SH-SY5Y (cell line): ENCODE data around the gene TSPAN4.

Experiments
- GATA2 ChIP-seq: IDR thresholded peaks from 2 replicates; pipeline ENCODE4 v1.6.1; 2011; ENCODE audit warnings: mild to moderate bottlenecking, low read depth, low read length
- GATA3 ChIP-seq: IDR thresholded peaks from 2 replicates; pipeline ENCODE4 v1.6.1; 2011; ENCODE audit warnings: low read depth, mild to moderate bottlenecking, low read length, moderate library complexity

GRCh38 chr11:909406-909805, 66.8 kb downstream of the TSPAN4 start:
- TF ChIP-seq GATA2 (no peak), GATA3 (no peak)
